Suppressor macrophage treated with lipopolysaccharide for 1 hour (primary cell): ENCODE data around the gene ANKS1A.
"Not testable (repeated sequence)": the region's sequence is repeated elsewhere in the genome, so short reads cannot be mapped to it uniquely, and the experiment has no call there.

Experiments used
- DNase-seq, 3 donors: peaks; one replicate each; pipeline ENCODE4 v3.0.0-alpha.2; 2020 to 2022

ANKS1A gene, protein sequence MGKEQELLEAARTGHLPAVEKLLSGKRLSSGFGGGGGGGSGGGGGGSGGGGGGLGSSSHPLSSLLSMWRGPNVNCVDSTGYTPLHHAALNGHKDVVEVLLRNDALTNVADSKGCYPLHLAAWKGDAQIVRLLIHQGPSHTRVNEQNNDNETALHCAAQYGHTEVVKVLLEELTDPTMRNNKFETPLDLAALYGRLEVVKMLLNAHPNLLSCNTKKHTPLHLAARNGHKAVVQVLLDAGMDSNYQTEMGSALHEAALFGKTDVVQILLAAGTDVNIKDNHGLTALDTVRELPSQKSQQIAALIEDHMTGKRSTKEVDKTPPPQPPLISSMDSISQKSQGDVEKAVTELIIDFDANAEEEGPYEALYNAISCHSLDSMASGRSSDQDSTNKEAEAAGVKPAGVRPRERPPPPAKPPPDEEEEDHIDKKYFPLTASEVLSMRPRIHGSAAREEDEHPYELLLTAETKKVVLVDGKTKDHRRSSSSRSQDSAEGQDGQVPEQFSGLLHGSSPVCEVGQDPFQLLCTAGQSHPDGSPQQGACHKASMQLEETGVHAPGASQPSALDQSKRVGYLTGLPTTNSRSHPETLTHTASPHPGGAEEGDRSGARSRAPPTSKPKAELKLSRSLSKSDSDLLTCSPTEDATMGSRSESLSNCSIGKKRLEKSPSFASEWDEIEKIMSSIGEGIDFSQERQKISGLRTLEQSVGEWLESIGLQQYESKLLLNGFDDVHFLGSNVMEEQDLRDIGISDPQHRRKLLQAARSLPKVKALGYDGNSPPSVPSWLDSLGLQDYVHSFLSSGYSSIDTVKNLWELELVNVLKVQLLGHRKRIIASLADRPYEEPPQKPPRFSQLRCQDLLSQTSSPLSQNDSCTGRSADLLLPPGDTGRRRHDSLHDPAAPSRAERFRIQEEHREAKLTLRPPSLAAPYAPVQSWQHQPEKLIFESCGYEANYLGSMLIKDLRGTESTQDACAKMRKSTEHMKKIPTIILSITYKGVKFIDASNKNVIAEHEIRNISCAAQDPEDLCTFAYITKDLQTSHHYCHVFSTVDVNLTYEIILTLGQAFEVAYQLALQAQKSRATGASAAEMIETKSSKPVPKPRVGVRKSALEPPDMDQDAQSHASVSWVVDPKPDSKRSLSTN

DNA sequence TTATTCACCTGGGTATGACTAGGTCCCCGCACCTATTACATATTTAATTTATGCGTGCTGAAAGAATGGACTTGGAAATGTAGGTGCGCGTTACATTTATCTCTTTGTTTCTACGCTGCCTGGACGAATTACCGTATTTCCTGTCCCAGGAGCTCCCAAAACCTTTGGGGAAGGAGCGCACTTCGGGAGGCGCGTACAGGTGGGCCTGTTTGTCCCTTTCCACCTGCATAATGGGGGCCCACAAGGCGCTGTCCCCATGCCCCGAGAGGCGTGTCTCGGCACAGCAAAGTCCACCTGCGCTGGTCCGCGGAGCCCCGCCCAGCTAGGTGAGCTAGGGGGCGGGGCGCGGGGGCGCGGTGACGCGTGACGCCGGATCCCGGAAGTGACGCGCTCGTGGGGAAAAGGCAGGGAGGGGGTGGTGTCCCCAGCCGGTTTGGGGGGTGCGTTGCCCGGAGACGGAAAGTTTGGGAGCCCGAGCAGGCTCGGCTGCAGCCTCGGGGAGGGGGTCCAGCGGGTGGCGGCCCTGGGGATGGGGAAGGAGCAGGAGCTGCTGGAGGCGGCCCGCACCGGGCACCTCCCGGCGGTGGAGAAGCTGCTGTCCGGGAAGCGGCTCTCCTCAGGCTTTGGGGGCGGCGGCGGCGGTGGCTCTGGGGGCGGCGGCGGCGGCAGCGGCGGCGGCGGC, at the start of gene ANKS1A:
Gene ANKS1A, plus strand, starts transcription at position 382 of the 682 bp plus-strand sequence. Its CDS starts 148 bp downstream, at position 530.
- peak; percentile 53 to 82 (median 65) for DNase-seq

DNA sequence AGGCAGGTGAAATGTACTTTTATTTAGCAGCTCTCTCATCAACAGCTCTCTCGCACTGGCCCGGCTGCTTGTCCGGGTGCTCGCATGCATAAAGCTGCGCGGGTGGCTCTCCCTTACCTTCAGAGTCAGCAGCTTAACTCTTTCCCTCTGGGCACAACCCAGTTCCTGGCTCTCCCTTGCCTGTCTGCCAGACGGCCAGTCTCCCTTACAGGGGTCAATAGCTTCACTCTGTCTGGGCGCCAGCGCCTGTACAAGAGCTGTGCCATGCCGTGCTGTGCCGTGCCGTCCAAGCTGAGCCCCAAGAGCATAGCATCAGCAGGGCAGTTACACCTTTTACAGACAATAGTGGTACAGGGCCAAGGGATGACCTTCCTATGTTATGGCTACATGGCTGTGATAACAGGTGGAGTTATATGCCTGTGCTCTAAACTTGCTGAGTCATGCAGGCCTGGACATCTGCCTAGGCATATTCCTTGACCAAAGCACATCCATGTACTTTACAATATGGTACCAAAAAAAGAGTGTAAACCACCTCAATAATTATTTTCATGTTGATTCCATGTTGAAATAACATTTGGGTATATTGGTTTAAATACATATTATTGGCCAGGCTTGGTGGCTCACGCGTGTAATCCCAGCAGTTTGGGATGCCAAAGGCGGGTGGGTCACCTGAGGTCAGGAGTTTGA, 49.2 kb upstream of the ANKS1A start:
- DNase-seq = no peak

DNA sequence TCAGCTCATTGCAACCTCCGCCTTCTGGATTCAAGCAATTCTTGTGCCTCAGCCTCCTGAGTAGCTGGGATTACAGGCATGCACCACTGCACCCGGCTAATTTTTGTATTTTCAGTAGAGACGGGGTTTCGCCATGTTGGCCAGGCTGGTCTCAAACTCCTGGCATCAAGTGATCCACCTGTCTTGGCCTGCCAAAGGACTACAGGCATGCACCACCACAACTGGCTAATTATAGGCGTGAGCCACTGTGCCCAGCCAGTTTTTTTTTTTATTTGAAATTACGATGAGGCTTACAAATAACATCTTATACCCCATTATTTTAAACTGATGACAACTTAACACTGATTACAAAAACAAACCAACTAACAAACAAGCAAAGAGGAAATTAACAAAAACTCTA, 40.0 kb upstream of the ANKS1A start:
- not testable (repeated sequence) for DNase-seq

DNA sequence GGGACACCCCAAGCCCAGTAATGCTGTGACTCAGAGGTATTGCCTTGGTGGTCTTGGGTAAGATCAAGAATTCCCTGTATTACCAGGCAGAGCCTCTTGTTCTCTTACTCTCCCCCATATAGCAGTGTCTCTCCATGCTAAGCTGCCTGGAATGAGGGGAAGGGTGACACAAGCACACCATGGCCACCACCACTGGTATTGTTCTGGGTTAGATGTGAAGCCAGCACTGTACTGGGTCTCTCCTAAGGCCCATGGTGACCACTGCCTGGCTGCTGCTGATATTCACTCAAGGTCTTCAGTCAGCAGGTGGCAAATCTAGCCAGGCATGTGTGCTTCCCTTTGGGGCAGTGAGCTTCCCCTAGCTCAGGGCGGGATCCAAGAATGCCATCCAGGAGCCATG, 37.7 kb upstream of the ANKS1A start:
- peak; percentile 12 to 23 (median 21) for DNase-seq

DNA sequence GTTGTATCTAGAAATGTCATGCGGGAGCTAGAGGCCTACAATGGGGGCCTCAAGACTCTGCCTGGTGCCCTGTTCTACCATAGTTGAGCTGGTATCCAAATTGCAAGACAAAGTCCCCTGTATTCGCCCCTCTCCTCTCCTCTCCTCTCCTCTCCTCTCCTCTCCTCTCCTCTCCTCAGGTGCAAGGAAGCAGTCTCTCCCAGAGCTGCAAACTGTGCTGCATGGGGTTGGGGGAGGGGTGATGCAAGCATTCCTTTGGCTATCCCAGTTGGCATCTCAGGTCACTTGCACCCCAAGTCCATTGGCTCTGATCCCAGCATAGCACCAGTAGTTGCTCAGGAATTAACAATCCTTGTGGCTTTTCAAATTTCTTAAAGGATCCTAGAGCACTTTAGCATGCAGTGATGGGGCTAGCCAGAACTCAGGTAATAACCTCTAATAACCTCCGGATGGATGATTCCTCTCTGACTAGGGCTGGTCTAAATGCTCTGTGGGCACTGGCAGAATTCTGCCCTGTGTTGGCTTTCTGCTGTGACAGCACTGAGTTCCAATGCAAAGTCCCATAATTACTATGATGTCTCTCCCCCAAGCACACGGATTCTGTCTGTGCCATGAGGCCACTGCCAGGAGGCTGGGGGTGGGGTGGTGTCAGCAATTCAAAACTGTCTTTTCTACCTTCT, 36.5 kb upstream of the ANKS1A start:
- DNase-seq = no peak

DNA sequence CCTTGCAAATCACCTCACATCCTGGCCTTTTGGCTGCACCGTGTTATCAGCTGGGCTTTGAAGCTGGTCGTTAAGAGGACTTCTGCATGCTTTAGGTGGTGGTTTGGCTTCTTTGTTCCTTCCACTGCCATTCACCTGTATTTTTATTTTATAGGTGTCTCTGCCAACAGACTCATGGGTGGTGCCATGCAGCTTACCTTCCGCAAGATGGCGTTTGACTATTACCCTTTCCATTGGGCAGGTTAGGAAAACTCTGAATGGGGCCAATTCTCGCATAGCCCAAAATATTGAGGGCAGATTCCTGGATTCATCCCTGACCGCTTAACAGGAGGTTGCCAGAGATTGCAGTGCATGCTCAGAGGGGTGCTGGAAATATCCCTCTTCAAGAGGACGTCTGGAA, 33.6 kb upstream of the ANKS1A start:
- DNase-seq = no peak

DNA sequence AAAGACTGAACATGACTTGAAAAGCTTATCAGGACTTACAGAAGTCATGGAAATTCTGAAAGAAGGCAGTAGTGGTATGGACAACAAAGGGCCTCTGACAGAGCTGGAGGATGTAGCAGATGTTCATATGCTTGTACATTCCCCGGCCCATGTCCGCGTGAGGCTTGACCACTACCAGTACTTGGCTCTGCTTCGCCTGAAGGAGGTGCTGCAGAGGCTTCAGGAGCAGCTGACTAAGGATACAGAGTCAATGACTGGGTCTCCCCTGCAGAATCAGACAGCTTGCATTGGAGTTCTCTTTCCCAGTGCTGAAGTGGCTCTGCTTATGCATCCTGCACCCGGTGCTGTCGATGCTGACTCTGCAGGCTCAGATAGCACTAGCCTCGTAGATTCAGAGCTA, 30.4 kb upstream of the ANKS1A start:
- no peak for DNase-seq

DNA sequence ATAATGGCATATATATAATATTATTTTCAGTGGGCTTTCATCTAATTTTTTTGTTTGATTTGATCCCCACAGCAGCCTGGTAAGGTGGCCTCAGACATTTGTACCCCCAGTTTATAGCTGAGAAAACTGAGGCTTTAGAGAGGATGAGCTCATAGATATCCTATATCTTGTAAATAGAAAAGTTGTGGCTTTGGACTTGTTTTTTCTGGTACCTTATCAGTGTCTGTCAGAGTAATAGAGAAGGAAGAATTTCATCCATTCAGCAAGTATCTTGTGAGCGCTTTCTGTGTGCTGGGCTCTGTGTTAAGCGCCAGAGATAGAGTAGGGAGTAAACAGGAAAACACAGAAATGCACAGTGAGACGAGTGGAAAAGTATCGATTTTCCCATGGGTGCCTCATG, 29.1 kb upstream of the ANKS1A start:
- DNase-seq = no peak

DNA sequence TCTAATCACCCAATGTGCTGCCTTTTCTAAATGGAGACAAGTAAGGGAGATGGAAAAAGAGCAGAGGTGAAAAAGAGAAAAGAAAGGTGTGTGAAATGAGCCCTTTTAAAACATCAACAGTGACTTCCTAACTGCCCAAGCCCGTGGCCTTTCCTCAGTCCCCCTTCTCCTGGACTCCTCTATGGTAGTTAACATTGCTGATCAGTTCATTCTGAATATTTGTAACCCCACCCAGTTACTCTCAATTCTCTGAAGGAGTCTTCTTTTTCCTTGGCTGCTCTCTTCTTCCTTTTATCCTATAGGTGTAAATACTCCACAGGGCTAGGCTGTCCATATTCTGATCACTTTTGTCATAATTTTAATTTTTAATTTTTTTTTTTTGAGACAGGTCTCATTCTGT, 28.3 kb upstream of the ANKS1A start:
- no peak for DNase-seq

DNA sequence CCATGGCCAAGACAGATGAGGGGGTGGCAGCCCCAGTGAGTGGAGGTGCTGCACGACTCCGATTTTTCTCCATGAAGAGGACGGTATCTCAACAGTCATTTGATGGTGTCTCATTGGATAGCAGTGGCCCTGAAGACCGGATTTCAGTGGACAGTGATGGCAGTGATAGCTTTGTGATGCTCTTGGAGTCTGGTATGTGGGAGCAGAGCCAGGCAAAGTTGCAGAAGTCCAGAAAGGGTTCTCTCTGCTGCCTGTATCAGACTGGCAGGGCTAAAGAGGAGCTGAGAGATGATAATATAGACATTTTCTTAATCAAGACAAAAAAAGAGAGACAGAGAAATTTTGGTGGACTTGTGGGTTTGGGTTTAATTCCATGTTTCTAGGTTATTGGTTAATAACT, 25.0 kb upstream of the ANKS1A start:
- no peak for DNase-seq

DNA sequence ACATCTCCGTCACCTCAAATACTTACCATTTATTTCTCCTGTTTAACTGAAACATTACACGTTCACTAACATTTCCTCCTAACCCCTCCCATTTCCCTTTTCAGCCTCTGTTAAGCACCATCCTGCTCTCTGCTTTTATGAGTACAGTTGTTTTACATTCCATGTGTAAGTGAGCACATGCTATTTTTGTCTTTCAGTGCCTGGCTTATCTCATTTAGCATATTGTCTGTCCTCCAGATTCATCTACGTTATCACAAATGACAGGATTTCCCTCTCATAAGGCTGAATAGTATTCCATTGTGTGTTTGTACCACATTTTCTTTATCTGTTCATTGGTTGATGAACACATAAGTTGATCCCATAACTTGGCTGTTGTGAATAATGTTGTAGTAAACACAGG, 23.9 kb upstream of the ANKS1A start:
- DNase-seq = no peak

DNA sequence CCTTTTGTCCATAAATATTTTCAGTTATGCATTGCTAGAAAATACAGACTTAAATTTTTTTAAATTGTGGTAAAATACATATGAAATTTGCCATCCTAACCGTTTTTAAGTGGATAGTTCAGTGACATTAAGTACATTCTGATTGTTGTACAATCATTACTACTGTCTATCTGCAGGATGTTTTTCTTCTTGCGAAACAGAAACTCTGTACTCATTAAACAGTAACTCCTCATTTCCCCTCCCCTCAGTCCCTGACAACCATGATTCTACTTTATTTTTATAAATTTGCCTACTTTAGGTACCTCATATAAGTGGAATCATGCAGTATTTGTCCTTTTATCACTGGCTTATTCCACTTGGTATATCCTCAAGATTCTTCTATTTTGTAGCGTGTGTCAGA, 22.5 kb upstream of the ANKS1A start:
- DNase-seq = no peak

DNA sequence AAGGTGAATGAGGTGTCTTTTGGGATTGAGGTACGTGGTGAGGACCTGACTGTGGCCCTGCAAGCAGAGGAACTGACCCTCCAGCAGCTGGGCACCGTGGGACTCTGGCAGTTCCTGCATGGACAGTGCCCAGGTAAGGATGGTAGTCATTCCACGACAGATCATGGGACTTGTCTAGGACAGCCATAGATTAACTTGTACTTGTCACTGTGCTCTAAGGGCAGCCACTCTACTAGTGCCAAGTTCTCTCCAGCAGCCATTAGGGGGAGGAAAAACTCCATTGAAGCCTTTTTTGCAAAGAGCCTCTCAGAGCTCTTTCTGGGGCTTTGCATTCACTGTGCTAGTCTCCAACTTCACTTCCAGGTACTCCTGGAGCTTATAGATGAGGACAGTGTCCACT, 21.6 kb upstream of the ANKS1A start:
- no peak for DNase-seq

DNA sequence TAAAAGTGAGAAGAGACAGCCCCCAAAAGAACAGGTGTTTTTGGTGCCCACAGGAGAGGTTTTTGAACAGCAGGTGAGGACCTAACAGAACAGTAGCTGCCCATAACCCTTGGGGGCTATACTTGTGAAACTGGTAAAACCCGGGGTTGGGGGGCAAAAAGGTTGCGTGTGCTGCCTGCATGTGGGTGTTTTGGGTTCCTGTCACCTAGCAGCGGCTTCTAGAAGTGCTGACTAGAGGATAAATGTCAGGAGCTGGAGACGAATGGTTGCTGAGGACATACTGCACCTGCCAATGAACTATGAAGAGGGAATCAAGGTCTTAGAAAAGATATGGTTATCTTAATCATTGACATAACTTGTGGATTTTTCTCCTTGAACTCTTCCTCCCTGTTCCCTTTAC, 17.2 kb upstream of the ANKS1A start:
- no peak for DNase-seq

DNA sequence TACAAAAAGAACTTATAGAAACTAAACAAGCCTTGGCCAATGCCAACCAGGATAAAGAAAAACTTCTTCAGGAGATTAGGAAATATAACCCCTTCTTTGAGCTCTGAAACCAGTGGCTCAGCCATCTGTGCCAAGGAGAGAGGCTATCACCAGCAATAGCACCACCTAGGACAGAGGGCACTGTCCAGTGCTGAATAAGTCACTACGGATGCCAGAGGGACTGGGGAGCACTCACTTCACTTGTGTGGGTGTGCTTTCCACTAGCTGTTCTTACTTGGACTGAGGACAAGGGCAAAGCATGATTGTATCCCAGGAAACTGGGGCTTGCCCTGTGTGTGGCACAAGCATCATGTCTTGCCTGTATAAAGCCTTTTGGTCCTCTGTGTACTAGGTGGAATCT, 16.7 kb upstream of the ANKS1A start:
- no peak for DNase-seq

DNA sequence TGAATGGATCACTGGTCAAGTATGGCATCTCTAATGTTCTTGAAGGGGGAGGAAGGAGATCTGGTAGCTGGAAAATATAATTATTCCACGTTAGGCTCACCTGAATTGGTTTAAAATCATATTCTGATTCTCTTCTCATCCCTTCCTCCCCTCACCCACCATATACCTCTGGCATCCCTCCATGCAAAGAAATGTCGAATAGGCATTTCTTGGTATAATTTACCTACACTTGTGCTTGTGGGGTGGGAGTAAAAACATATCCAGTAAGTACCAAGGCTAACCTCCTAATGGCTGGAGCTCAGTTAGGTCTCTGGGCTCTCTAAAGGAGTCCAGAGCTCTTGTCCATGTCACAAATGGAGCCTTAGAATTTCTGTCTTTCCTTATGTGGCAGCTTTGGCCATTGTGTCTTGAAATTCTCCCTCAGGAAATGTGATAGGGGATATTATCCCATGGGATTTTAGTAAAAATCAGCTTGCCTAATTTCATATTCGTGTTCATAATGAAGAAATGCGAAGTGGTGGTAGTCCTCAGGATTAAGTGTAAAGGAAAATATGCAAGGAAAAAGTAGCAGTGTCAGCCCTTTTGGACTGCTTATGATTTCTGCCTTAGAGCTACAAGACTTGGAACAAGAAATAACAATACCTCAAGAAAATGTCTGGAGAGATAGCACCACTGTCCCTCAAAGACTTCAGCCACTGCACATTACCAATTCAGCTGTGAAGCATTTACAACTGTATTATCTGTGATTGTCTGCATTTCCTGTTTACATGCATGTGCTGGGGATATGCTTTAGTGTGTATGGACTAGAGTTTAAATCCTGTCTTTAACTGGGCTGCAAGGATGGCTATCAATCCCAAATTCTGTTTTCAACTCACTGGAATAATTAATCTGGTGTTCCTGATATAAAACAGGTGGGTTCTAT, 13.5 kb upstream of the ANKS1A start:
- DNase-seq = no peak

DNA sequence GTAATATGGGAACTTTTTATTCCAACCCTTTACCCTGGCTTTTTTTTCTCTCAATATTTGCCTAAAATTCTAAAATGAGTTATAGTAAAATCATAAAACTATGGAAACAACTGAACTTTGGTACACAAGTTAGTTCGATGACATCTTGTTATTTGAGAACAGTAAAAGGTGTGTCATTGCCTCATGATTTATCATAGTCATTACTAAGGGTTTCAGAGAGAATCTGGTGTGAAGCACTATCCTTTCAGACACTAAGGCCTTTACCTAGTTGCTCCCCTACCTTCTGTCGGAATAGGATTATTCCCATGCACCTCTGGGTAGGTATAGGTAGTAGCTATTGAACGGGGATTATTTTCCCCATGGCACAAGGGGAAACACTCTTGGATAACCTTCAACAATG, 12.6 kb upstream of the ANKS1A start:
- no peak for DNase-seq

DNA sequence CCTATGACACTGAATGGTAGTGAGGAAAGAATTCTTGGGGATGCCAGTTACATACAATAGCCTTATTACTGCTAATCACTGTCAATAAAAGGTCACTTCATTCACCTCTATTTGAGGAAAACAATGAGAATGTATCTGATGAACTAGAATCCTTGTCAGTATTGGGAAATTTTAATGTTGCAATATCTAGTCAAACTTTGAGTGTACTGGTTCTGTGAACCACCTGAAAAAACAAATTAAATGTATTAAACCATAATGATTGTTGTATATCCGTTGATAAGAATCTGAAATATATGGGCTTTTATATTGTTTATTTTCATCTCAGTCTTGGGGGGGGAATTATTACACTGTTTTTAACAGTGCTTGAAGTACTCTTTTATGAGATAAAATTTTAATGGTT, 11.8 kb upstream of the ANKS1A start:
- no peak for DNase-seq

DNA sequence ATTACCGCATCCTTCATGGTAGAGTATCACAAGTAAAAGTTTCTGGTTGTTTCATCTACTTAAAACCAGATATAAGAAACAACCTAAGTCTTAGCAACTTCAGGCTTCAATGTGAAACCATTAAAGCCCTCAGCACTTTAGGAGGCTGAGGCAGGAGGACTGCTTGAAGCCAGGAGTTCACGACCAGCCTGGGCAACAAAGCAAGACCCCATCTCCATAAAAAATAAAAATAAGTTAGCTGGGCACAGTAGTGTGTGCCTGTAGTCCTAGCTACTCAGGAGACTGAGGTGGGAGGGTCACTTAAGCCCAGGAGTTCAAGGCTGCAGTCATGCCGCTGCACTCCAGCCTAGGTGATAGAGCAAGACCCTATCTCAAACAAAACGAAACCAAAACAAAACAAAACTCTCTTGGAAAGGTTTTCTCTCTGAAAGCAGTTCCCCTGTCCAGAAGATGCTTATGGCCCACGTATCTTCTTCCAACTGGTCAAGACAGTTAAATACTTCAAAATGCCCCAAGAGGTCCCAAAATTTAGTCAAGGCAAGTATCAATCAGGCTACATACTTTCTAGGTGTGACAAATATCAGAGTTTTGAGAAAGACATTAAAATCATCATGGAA, 11.1 kb upstream of the ANKS1A start:
- no peak for DNase-seq

DNA sequence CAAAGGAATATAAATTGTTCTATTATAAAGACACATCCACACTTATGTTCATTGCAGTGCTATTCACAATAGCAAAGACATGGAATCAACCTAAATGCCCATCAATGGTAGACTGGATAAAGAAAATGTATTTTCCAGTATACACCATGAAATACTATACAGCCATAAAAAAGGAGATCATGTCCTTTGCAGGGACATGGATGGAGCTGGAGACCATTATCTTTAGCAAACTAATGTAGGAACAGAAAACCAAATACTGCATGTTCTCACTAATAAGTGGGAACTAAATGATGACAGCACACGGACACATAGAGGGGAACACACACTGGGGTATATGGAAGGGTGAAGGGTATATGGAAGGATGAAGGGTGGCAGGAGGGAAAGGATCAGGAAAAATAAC, 5.0 kb upstream of the ANKS1A start:
- not testable (repeated sequence) for DNase-seq
